HEK293 (cell line): ENCODE results near the gene ARHGEF7.

Experiments
- CTCF ChIA-PET: fragments of 350-600 bp; formaldehyde crosslinking; extraction: SDS; loops from one replicate; lab custom pipeline; 2021; ENCODE audit warnings: antibody characterized with exemption; lab: Yijun Ruan, JAX
- POLR2A ChIA-PET: fragments of 300-600 bp; formaldehyde crosslinking; extraction: SDS; loops from one replicate; lab custom pipeline; 2020; ENCODE audit warnings: antibody characterized with exemption, inconsistent platforms; lab: Yijun Ruan, JAX
- H3K27ac ChIP-seq: fragments of 200-500 bp; sonication (Bioruptor generic); 2 replicates; pipeline ENCODE4 v1.5.1; 2014; ENCODE audit warnings: low read depth, low read length, control low read depth, inconsistent platforms; ENCODE audit errors: extremely low read depth
- H3K36me3 ChIP-seq, 2 experiments: fragments of 200-500 bp in 1 of 2; sonication (Bioruptor generic) in 1 of 2; 1 replicate in 1 of 2; 2 replicates in 1 of 2; pipeline ENCODE4 v1.5.1; 2014 to 2017; ENCODE audit warnings: inconsistent platforms in 2 of 2, low read length in 2 of 2; ENCODE audit not compliant: control insufficient read depth in 2 of 2, insufficient read depth in 1 of 2
- H3K4me1 ChIP-seq: fragments of 200-500 bp; sonication (Bioruptor generic); 2 replicates; pipeline ENCODE4 v1.5.1; 2014; ENCODE audit warnings: mild to moderate bottlenecking, low read length, inconsistent platforms; ENCODE audit not compliant: control insufficient read depth, insufficient read depth
- H3K4me3 ChIP-seq: 2 replicates; pipeline ENCODE4 v1.5.1; 2011; ENCODE audit warnings: low read depth, mild to moderate bottlenecking, control low read depth, low read length, moderate library complexity
- H3K9me3 ChIP-seq: fragments of 200-500 bp; sonication (Bioruptor generic); 2 replicates; pipeline ENCODE4 v1.5.1; 2014; ENCODE audit warnings: low read depth, low read length, inconsistent platforms; ENCODE audit not compliant: control insufficient read depth, insufficient read depth
- BCL11A ChIP-seq: fragments of 450-650 bp; formaldehyde crosslinking; IDR thresholded peaks from 2 replicates; pipeline ENCODE4 v1.5.1; 2016; ENCODE audit warnings: low read depth, missing biosample characterization, missing genetic modification characterization
- GLIS2 ChIP-seq: fragments of 450-650 bp; formaldehyde crosslinking; IDR thresholded peaks from 2 replicates; pipeline ENCODE4 v1.5.1; 2016; ENCODE audit warnings: missing biosample characterization, missing genetic modification characterization
- HOXD13 ChIP-seq: sonication (generic); formaldehyde crosslinking; IDR thresholded peaks from 2 replicates; pipeline ENCODE4 v1.8.0; 2022; ENCODE audit warnings: missing genetic modification reagents, borderline replicate concordance
- KLF10 ChIP-seq: fragments of 450-650 bp; IDR thresholded peaks from 2 replicates; pipeline ENCODE4 v1.5.1; 2018; ENCODE audit warnings: missing biosample characterization, mild to moderate bottlenecking, missing genetic modification characterization
- KLF7 ChIP-seq: fragments of 450-650 bp; formaldehyde crosslinking; IDR thresholded peaks from 2 replicates; pipeline ENCODE4 v1.5.1; 2016; ENCODE audit warnings: missing biosample characterization, missing genetic modification characterization, borderline replicate concordance
- SALL2 ChIP-seq: fragments of 450-650 bp; formaldehyde crosslinking; IDR thresholded peaks from 2 replicates; pipeline ENCODE4 v1.5.0; 2017; ENCODE audit warnings: missing biosample characterization, mild to moderate bottlenecking, missing genetic modification characterization, borderline replicate concordance
- SP3 ChIP-seq: fragments of 450-650 bp; formaldehyde crosslinking; IDR thresholded peaks from 2 replicates; pipeline ENCODE4 v1.5.1; 2016; ENCODE audit warnings: missing biosample characterization, missing genetic modification characterization
- ZBTB1 ChIP-seq: fragments of 450-650 bp; formaldehyde crosslinking; IDR thresholded peaks from 2 replicates; pipeline ENCODE4 v1.5.1; 2016; ENCODE audit warnings: missing biosample characterization, missing genetic modification characterization
- ZBTB26 ChIP-seq: fragments of 450-650 bp; formaldehyde crosslinking; optimal IDR thresholded peaks from 2 replicates; pipeline ENCODE3; 2016; ENCODE audit warnings: missing biosample characterization, mild to moderate bottlenecking, missing genetic modification characterization
- ZBTB8A ChIP-seq: fragments of 450-650 bp; formaldehyde crosslinking; IDR thresholded peaks from 2 replicates; pipeline ENCODE4 v1.5.1; 2016; ENCODE audit warnings: missing biosample characterization, missing genetic modification characterization
- ZNF114 ChIP-seq: fragments of 450-650 bp; formaldehyde crosslinking; IDR thresholded peaks from 2 replicates; pipeline ENCODE4 v1.5.0; 2017; ENCODE audit warnings: missing biosample characterization, missing genetic modification characterization
- ZNF16 ChIP-seq: fragments of 450-650 bp; formaldehyde crosslinking; IDR thresholded peaks from 2 replicates; pipeline ENCODE4 v1.5.1; 2016; ENCODE audit warnings: low read depth, missing biosample characterization, missing genetic modification characterization
- ZNF169 ChIP-seq: fragments of 450-650 bp; formaldehyde crosslinking; IDR thresholded peaks from 2 replicates; pipeline ENCODE4 v1.5.1; 2016; ENCODE audit warnings: missing biosample characterization, missing genetic modification characterization
- ZNF202 ChIP-seq: fragments of 450-650 bp; formaldehyde crosslinking; IDR thresholded peaks from 2 replicates; pipeline ENCODE4 v1.5.1; 2016; ENCODE audit warnings: missing biosample characterization, missing genetic modification characterization, borderline replicate concordance
- ZNF211 ChIP-seq: fragments of 450-650 bp; formaldehyde crosslinking; IDR thresholded peaks from 2 replicates; pipeline ENCODE4 v1.5.1; 2016; ENCODE audit warnings: low read depth, missing biosample characterization, missing genetic modification characterization
- ZNF214 ChIP-seq: fragments of 450-650 bp; formaldehyde crosslinking; IDR thresholded peaks from 2 replicates; pipeline ENCODE4 v1.5.1; 2017; ENCODE audit warnings: missing biosample characterization, mild to moderate bottlenecking, missing genetic modification characterization, borderline replicate concordance
- ZNF274 ChIP-seq, 2 experiments: fragments of 200-500 bp in 1 of 2; fragments of 450-650 bp in 1 of 2; sonication (Bioruptor generic) in 1 of 2; formaldehyde crosslinking in 1 of 2; IDR thresholded peaks; 2 replicates each; pipeline versions ENCODE4 v1.5.1 to v1.6.1; 2014 to 2016; ENCODE audit warnings: borderline replicate concordance in 1 of 2, inconsistent platforms in 1 of 2, low read length in 1 of 2, missing biosample characterization in 1 of 2, missing genetic modification characterization in 1 of 2
- ZNF311 ChIP-seq: fragments of 450-650 bp; formaldehyde crosslinking; IDR thresholded peaks from 2 replicates; pipeline ENCODE4 v1.5.1; 2017; ENCODE audit warnings: missing biosample characterization, missing genetic modification characterization, borderline replicate concordance
- ZNF341 ChIP-seq: fragments of 450-650 bp; formaldehyde crosslinking; IDR thresholded peaks from 2 replicates; pipeline ENCODE4; 2016; ENCODE audit warnings: low read depth, missing biosample characterization, missing genetic modification characterization
- ZNF658 ChIP-seq: fragments of 450-650 bp; formaldehyde crosslinking; IDR thresholded peaks from 2 replicates; pipeline ENCODE4; 2016; ENCODE audit warnings: missing biosample characterization, missing genetic modification characterization
- ZNF660 ChIP-seq: fragments of 450-650 bp; IDR thresholded peaks from 2 replicates; pipeline ENCODE4 v1.5.1; 2018; ENCODE audit warnings: missing biosample characterization, mild to moderate bottlenecking, missing genetic modification characterization
- ZNF830 ChIP-seq: fragments of 450-650 bp; IDR thresholded peaks from 2 replicates; pipeline ENCODE4 v1.5.0; 2018; ENCODE audit warnings: missing biosample characterization, missing genetic modification characterization, low read depth, mild to moderate bottlenecking, moderate library complexity
- TF ChIP-seq, protein P1 (sequence below): fragments of 450-650 bp; formaldehyde crosslinking; IDR thresholded peaks from 2 replicates; pipeline ENCODE4 v1.5.1; 2016; ENCODE audit warnings: missing biosample characterization, missing genetic modification characterization
- TF ChIP-seq, protein P2 (sequence below): fragments of 450-650 bp; formaldehyde crosslinking; IDR thresholded peaks from 2 replicates; pipeline ENCODE4 v1.5.1; 2016; ENCODE audit warnings: missing biosample characterization, missing genetic modification characterization
- TF ChIP-seq, protein P3 (sequence below): fragments of 450-650 bp; formaldehyde crosslinking; IDR thresholded peaks from 2 replicates; pipeline ENCODE4 v1.5.1; 2016; ENCODE audit warnings: missing biosample characterization, missing genetic modification characterization
- TF ChIP-seq, protein P4 (sequence below): fragments of 450-650 bp; formaldehyde crosslinking; IDR thresholded peaks from 2 replicates; pipeline ENCODE4 v1.5.0; 2017; ENCODE audit warnings: missing biosample characterization, missing genetic modification characterization, borderline replicate concordance

Gene ARHGEF7

DNA sequence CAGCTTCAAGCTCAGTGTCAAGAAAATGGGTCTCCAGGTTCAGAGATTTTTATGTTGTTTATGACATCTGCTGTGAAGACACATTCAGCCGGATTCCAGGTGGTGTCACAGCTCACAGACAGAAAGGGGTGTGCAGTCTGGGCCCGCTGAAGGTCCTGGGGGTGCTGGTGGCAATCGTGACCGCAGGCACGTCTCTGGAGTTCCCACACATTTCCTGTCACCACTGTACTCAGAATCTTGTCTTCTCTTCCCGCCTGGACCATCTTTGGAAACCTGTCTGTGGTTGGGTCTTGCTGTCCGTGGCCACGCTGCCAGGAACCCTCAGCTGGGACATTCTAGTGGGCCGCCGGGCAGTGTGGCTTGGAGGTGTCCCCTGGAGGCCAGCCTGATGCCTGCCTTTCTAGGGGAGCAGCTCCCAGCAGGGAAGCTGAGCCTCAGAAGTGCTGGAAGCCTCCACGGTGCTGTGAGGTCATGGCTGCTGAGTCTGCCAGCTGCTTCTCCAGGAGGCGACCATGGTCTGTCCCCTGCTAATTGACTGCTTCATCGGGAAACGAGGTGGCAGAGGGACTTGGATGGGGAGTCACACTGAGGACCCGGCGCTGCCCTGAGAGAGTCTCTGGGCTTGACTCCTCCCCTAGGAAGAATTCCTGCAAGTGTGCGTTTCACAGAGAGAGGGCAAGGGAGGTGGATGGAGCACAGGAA, 209.0 kb downstream of the ARHGEF7 start:
- no peak for TF ChIP-seq ZNF214 (tag by site-specific recombination)
- TF ChIP-seq ZBTB8A (tag by site-specific recombination), result no peak
- TF ChIP-seq ZNF202 (tag by site-specific recombination), result no peak
- no peak for TF ChIP-seq ZNF658 (tag by site-specific recombination)
- no peak for TF ChIP-seq KLF7
- TF ChIP-seq ZNF169 (tag by site-specific recombination), result no peak
- no peak for TF ChIP-seq ZBTB1 (tag by site-specific recombination)
- no peak for TF ChIP-seq KLF10 (tag by site-specific recombination)
- no peak for TF ChIP-seq ZNF16
- no peak for TF ChIP-seq ZNF311 (tag by site-specific recombination)
- TF ChIP-seq ZNF660 (tag by site-specific recombination), result no peak
- TF ChIP-seq, protein P1, sequence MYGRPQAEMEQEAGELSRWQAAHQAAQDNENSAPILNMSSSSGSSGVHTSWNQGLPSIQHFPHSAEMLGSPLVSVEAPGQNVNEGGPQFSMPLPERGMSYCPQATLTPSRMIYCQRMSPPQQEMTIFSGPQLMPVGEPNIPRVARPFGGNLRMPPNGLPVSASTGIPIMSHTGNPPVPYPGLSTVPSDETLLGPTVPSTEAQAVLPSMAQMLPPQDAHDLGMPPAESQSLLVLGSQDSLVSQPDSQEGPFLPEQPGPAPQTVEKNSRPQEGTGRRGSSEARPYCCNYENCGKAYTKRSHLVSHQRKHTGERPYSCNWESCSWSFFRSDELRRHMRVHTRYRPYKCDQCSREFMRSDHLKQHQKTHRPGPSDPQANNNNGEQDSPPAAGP (tag by site-specific recombination), result no peak
- TF ChIP-seq, protein P2, sequence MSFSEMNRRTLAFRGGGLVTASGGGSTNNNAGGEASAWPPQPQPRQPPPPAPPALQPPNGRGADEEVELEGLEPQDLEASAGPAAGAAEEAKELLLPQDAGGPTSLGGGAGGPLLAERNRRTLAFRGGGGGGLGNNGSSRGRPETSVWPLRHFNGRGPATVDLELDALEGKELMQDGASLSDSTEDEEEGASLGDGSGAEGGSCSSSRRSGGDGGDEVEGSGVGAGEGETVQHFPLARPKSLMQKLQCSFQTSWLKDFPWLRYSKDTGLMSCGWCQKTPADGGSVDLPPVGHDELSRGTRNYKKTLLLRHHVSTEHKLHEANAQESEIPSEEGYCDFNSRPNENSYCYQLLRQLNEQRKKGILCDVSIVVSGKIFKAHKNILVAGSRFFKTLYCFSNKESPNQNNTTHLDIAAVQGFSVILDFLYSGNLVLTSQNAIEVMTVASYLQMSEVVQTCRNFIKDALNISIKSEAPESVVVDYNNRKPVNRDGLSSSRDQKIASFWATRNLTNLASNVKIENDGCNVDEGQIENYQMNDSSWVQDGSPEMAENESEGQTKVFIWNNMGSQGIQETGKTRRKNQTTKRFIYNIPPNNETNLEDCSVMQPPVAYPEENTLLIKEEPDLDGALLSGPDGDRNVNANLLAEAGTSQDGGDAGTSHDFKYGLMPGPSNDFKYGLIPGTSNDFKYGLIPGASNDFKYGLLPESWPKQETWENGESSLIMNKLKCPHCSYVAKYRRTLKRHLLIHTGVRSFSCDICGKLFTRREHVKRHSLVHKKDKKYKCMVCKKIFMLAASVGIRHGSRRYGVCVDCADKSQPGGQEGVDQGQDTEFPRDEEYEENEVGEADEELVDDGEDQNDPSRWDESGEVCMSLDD (tag by site-specific recombination), result no peak
- no peak for TF ChIP-seq ZNF114
- no peak for TF ChIP-seq SP3 (tag by site-specific recombination)
- TF ChIP-seq, protein P3, sequence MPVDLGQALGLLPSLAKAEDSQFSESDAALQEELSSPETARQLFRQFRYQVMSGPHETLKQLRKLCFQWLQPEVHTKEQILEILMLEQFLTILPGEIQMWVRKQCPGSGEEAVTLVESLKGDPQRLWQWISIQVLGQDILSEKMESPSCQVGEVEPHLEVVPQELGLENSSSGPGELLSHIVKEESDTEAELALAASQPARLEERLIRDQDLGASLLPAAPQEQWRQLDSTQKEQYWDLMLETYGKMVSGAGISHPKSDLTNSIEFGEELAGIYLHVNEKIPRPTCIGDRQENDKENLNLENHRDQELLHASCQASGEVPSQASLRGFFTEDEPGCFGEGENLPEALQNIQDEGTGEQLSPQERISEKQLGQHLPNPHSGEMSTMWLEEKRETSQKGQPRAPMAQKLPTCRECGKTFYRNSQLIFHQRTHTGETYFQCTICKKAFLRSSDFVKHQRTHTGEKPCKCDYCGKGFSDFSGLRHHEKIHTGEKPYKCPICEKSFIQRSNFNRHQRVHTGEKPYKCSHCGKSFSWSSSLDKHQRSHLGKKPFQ (tag by site-specific recombination), result no peak
- TF ChIP-seq, protein P4, sequence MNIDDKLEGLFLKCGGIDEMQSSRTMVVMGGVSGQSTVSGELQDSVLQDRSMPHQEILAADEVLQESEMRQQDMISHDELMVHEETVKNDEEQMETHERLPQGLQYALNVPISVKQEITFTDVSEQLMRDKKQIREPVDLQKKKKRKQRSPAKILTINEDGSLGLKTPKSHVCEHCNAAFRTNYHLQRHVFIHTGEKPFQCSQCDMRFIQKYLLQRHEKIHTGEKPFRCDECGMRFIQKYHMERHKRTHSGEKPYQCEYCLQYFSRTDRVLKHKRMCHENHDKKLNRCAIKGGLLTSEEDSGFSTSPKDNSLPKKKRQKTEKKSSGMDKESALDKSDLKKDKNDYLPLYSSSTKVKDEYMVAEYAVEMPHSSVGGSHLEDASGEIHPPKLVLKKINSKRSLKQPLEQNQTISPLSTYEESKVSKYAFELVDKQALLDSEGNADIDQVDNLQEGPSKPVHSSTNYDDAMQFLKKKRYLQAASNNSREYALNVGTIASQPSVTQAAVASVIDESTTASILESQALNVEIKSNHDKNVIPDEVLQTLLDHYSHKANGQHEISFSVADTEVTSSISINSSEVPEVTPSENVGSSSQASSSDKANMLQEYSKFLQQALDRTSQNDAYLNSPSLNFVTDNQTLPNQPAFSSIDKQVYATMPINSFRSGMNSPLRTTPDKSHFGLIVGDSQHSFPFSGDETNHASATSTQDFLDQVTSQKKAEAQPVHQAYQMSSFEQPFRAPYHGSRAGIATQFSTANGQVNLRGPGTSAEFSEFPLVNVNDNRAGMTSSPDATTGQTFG (tag by site-specific recombination), result no peak
- Histone ChIP-seq H3K4me3 (no peak overlapping the region), H3K27ac (no peak overlapping the region), H3K4me1 (no peaks in the 10 kb centered on the region), H3K36me3 (no peaks in the 10 kb centered on the region), H3K9me3 (no peaks in the 10 kb centered on the region)
- ChIA-PET CTCF (interaction anchor here (0.6 to 0.7 kb wide), 2 partner anchors 67 to 176 kb away, joined by 3 read pairs; no protein-coding TSS in a partner anchor), POLR2A (no interaction called here)

DNA sequence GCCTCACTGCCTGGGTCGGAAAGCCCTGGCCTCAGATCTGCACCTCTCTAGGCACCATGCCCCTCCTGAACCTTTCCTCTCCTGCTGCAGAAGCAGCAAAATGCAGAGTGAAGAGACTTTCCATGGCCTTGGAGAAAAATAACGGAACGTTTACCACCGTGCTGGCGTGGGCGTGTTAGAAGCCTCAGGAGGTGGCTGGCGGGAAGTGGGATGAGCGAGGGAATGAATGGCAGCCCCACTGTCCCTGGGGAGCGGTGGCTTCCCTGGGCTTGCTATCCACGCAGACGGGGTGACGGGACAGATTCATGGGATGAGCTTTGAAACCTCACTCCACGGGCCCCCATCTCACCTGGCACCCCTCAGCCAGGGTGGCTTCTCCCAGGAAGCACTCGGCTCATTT, 209.6 kb downstream of the ARHGEF7 start:
- H3K27ac ChIP-seq, result no peak overlapping the region
- no peaks in the 10 kb centered on the region for H3K36me3 ChIP-seq
- H3K9me3 ChIP-seq, result no peaks in the 10 kb centered on the region
- ChIA-PET CTCF (interaction anchor here (0.6 kb wide), 1 partner anchor 66 kb away, joined by 3 read pairs; no protein-coding TSS in a partner anchor), POLR2A (no interaction called here)
- H3K4me1 ChIP-seq, result no peaks in the 10 kb centered on the region
- H3K4me3 ChIP-seq, result no peak overlapping the region
- TF ChIP-seq BCL11A (tag by site-specific recombination) (no peak), ZNF211 (tag by site-specific recombination) (no peak), ZBTB26 (tag by site-specific recombination) (no peak), ZNF341 (tag by site-specific recombination) (no peak), ZNF274 (IDR thresholded peaks at IDR 0.05; ENCODE audit: low read length) (no peak), ZNF274 (tag by site-specific recombination; IDR thresholded peaks at IDR 0.05; ENCODE audit: borderline replicate concordance) (no peak), HOXD13 (CRISPR knock-in tag) (no peak), ZNF830 (tag by site-specific recombination) (no peak), SALL2 (no peak), GLIS2 (tag by site-specific recombination) (no peak)
